ENCODE measurements around the gene STXBP4. TPM values are rescaled to one million over a fixed set of nuclear protein-coding genes. Genes with fewer than 3 reads are reported as not detected.

Gene STXBP4
- 19.0 and 48.0 TPM in 2 replicates for polyA plus RNA-seq

GRCh38 chr17:54968262-54968987, at the start of gene STXBP4, which contains the start of gene COX11:
Gene STXBP4 (plus strand): TSS chr17:54968765. CDS start chr17:54986220, 17,455 bp downstream.
Gene COX11 (minus strand): TSS chr17:54968654. CDS start chr17:54968646, 8 bp downstream.

Other genes starting within 250 kb of the STXBP4 start
- gene TOM1L1, start 67.9 kb upstream of the STXBP4 start, polyA plus RNA-seq: 4.2 and 9.2 TPM in 2 replicates
- 121 and 155 TPM in 2 replicates for gene COX11, start 111 bp upstream of the STXBP4 start, polyA plus RNA-seq

Data from Purkinje cell (primary cell).